ENCODE measurements around the gene MGAM2. TPM values are rescaled to one million over a fixed set of nuclear protein-coding genes. Genes with fewer than 3 reads are reported as not detected.

MGAM2 gene
- total RNA-seq, 6 experiments from 2014 or later = 0.09 to 4.4 (median 0.25) TPM

GRCh38 chr7:142188154-142188553 is 76.6 kb downstream of the MGAM2 start:
- no peaks in the 10 kb centered on the region for H3K36me3 ChIP-seq
- DNase-seq (no peak), ATAC-seq (no peak)
- intact Hi-C loops (cut with DNase I) = loop anchor here in 1 of 2 donors (5.0 kb wide), 1 partner anchor 211 kb away; no protein-coding TSS in a partner anchor
- no peaks in the 10 kb centered on the region for H3K27me3 ChIP-seq
- H3K4me1 ChIP-seq = no peaks in the 10 kb centered on the region
- no peak overlapping the region for H3K27ac ChIP-seq
- WGBS (ENCODE audit: insufficient coverage, low coverage, low lambda C conversion rate, missing lambda C conversion rate) = 55% methylated on average over 2 of the region's 2 CpGs
- H3K9me3 ChIP-seq = no peaks in the 10 kb centered on the region
- TF ChIP-seq, protein P1, sequence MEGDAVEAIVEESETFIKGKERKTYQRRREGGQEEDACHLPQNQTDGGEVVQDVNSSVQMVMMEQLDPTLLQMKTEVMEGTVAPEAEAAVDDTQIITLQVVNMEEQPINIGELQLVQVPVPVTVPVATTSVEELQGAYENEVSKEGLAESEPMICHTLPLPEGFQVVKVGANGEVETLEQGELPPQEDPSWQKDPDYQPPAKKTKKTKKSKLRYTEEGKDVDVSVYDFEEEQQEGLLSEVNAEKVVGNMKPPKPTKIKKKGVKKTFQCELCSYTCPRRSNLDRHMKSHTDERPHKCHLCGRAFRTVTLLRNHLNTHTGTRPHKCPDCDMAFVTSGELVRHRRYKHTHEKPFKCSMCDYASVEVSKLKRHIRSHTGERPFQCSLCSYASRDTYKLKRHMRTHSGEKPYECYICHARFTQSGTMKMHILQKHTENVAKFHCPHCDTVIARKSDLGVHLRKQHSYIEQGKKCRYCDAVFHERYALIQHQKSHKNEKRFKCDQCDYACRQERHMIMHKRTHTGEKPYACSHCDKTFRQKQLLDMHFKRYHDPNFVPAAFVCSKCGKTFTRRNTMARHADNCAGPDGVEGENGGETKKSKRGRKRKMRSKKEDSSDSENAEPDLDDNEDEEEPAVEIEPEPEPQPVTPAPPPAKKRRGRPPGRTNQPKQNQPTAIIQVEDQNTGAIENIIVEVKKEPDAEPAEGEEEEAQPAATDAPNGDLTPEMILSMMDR (IDR thresholded peaks at IDR 0.05) = no peak
- no peak for TF ChIP-seq POLR2A (IDR thresholded peaks at IDR 0.05)
- H3K4me3 ChIP-seq = no peak overlapping the region

- no peak for TF ChIP-seq POLR2A (IDR thresholded peaks at IDR 0.05)
- TF ChIP-seq, protein P1 (IDR thresholded peaks at IDR 0.05) = peak; percentile 44 to 67 (median 58)
- H3K27me3 ChIP-seq = no peaks in the 10 kb centered on the region
- no peaks in the 10 kb centered on the region for H3K4me1 ChIP-seq
- DNase-seq (no peak), ATAC-seq (peak; percentile 42 to 65 (median 58))
- intact Hi-C loops (cut with DNase I) = loop anchor here in 1 of 2 donors (5.0 kb wide), 1 partner anchor 212 kb away; no protein-coding TSS in a partner anchor
- H3K4me3 ChIP-seq = no peak overlapping the region
- H3K36me3 ChIP-seq = no peaks in the 10 kb centered on the region
- no peaks in the 10 kb centered on the region for H3K9me3 ChIP-seq
- no peak overlapping the region for H3K27ac ChIP-seq
Measured at GRCh38 chr7:142188846-142189245, 77.3 kb downstream of the MGAM2 start.

DNA sequence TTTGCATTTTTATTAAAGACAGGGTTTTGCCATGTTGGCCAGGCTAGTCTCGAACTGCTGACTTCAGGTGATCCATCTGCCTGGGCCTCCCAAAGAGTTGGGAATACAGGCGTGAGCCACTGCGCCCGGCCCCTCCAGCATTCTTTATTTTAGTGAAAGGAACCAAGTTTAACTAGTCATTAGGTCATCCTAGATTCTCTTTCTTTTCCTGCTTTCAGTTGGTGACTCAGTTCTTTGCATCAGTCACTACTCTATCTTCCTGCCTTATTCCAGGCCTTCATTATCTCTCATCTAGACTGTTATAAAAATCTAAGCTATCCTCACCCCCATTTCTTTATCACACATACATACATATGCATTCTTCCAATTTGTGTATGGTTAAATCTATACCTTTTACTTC is 82.7 kb downstream of the MGAM2 start:
- intact Hi-C loops (cut with DNase I) = loop anchor here in 1 of 2 donors (5.0 kb wide), 1 partner anchor 222 kb away; the partner anchor contains the start of gene TAS2R38
- Histone ChIP-seq H3K27me3 (no peaks in the 10 kb centered on the region), H3K4me1 (no peaks in the 10 kb centered on the region), H3K4me3 (no peak overlapping the region), H3K27ac (no peak overlapping the region), H3K9me3 (no peaks in the 10 kb centered on the region), H3K36me3 (no peaks in the 10 kb centered on the region)
- DNase-seq (no peak), ATAC-seq (peak in 1 of 4 donors; percentile 55)
- WGBS (ENCODE audit: insufficient coverage, low coverage, low lambda C conversion rate, missing lambda C conversion rate) = 81% methylated on average over 4 of the region's 4 CpGs
- TF ChIP-seq, protein P1 (IDR thresholded peaks at IDR 0.05) = no peak
- TF ChIP-seq POLR2A (IDR thresholded peaks at IDR 0.05) = no peak

- intact Hi-C loops (cut with DNase I) = no loop called here
Measured at GRCh38 chr7:142196066-142196840, 84.7 kb downstream of the MGAM2 start.

More at GRCh38 chr7:142196066-142196840, 84.7 kb downstream of the MGAM2 start:
- Histone ChIP-seq H3K4me1 (no peaks in the 10 kb centered on the region), H3K36me3 (no peaks in the 10 kb centered on the region), H3K27me3 (no peaks in the 10 kb centered on the region), H3K4me3 (no peak overlapping the region), H3K27ac (no peak overlapping the region), H3K9me3 (no peaks in the 10 kb centered on the region)
- WGBS (ENCODE audit: insufficient coverage, low coverage, low lambda C conversion rate, missing lambda C conversion rate) = 51% methylated on average over 9 of the region's 9 CpGs
- TF ChIP-seq, protein P1 (IDR thresholded peaks at IDR 0.05) = no peak
- no peak for TF ChIP-seq POLR2A (IDR thresholded peaks at IDR 0.05)
- DNase-seq (no peak), ATAC-seq (no peak)
